Measurements from ENCODE around the gene BRSK2.
"Not testable (repeated sequence)": the region's sequence is repeated elsewhere in the genome, so short reads cannot be mapped to it uniquely, and the experiment has no call there.

The BRSK2 gene

GRCh38 chr11:1389932-1390568 is at the start of gene BRSK2:
TSS of gene BRSK2 (plus strand) at chr11:1389934. CDS start at chr11:1390285, 351 bp downstream.
- DNase-seq (ENCODE audit: low read depth): no peak
- TF ChIP-seq, protein P1, sequence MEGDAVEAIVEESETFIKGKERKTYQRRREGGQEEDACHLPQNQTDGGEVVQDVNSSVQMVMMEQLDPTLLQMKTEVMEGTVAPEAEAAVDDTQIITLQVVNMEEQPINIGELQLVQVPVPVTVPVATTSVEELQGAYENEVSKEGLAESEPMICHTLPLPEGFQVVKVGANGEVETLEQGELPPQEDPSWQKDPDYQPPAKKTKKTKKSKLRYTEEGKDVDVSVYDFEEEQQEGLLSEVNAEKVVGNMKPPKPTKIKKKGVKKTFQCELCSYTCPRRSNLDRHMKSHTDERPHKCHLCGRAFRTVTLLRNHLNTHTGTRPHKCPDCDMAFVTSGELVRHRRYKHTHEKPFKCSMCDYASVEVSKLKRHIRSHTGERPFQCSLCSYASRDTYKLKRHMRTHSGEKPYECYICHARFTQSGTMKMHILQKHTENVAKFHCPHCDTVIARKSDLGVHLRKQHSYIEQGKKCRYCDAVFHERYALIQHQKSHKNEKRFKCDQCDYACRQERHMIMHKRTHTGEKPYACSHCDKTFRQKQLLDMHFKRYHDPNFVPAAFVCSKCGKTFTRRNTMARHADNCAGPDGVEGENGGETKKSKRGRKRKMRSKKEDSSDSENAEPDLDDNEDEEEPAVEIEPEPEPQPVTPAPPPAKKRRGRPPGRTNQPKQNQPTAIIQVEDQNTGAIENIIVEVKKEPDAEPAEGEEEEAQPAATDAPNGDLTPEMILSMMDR (IDR thresholded peaks at IDR 0.05; ENCODE audit: insufficient read depth, low read depth, low read length, missing control alignments): no peak
- H3K4me3 ChIP-seq (ENCODE audit: low read length): peak within 1 kb of the TSS; percentile 37

- no peak for DNase-seq (ENCODE audit: low read depth)
- TF ChIP-seq, protein P1 (IDR thresholded peaks at IDR 0.05; ENCODE audit: insufficient read depth, low read depth, low read length, missing control alignments): no peak
- H3K4me3 ChIP-seq (ENCODE audit: low read length): no peak overlapping the region
Observed at GRCh38 chr11:1340111-1340510, 49.6 kb upstream of the BRSK2 start.

DNA sequence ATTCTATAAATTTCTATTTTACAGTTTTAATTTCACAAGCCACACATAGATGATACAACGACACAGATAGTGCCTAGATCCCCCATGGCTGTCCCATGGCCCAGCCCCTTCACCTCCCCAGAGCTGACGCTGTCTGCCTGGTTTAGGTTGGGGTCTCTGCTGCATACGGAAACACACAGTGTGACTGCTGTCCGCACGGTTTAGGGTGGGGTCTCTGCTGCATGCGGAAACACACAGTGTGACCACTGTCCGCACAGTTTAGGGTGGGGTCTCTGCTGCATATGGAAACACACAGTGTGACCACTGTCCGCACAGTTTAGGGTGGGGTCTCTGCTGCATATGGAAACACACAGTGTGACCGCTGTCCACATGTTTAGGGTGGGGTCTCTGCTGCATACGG is 48.5 kb upstream of the BRSK2 start:
- not testable (repeated sequence) for H3K4me3 ChIP-seq (ENCODE audit: low read length); DNase-seq (ENCODE audit: low read depth)

DNA sequence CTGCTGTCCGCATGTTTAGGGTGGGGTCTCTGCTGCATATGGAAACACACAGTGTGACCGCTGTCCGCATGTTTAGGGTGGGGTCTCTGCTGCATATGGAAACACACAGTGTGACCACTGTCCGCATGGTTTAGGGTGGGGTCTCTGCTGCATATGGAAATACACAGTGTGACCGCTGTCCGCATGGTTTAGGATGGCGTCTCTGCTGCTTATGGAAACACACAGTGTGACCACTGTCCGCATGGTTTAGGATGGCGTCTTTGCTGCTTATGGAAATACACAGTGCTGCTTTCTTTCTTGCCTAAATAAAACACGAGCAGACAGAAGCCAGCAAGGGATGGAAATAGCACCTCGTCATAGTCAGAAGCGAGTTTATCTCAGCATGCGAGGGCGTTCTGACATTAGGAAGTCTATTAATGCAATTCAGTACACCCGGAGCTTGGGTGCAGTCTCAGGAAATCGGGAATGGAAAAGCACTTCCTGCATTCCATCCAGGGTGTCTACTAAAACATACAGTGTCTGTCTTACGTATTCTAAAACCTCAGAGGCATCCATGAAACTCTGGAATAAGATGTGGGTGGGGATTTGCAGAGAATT is 47.7 kb upstream of the BRSK2 start:
- DNase-seq (ENCODE audit: low read depth): no peak
- no peak overlapping the region for H3K4me3 ChIP-seq (ENCODE audit: low read length)
- TF ChIP-seq, protein P1 (IDR thresholded peaks at IDR 0.05; ENCODE audit: insufficient read depth, low read depth, low read length, missing control alignments): no peak

DNA sequence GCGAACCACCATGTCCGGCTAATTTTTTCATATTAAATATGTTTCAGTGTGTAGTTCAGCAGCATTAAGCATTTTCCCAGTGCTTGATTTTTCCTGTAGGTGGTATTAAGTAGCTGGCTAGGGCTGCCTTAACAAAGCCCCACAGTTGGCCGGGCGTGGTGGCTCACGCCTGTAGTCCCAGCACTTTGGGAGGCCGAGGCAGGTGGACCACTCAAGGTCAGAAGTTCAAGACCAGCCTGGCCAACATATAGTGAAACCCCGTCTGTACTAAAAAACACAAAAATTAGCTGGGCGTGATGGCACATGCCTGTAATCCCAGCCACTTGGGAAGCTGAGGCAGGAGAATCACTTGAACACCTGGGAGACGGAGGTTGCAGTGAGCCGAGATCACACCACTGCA is 46.8 kb upstream of the BRSK2 start:
- TF ChIP-seq, protein P1 (IDR thresholded peaks at IDR 0.05; ENCODE audit: insufficient read depth, low read depth, low read length, missing control alignments): no peak
- H3K4me3 ChIP-seq (ENCODE audit: low read length): no peak overlapping the region
- no peak for DNase-seq (ENCODE audit: low read depth)

DNA sequence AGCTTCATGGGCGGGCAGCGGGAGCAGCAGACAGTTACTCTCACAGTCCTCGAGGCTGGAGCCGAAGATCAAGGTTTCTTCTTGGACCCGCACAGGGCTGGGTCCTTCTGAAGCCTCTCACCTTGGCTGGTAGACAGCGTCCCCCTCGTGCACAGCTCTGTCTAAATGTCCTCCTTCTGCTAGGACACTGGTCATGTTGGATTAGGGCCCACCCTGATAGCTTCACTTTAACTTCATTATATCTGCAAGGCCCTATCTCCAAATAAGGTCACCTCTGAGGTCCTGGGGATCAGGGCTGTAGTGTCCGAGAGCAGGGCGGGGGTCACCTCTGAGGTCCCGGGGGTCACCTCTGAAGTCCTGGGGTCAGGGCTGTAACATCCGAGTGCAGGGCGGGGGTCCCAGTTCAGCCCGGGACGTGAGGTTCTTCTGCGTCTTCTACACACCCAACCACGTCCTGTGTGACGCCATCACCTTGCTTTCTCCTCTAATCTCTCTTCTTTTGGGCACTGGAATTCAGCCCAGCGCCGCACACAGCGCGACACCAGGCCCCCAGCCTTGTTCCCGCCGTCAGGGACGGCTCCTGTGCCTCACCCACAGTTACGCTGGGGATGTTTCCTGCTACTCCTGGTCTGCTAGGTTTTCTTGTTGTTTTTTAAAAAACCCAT is 46.2 kb upstream of the BRSK2 start:
- DNase-seq (ENCODE audit: low read depth): no peak

GRCh38 chr11:1344056-1344635 is 45.6 kb upstream of the BRSK2 start:
- no peak for DNase-seq (ENCODE audit: low read depth)
- TF ChIP-seq, protein P1 (IDR thresholded peaks at IDR 0.05; ENCODE audit: insufficient read depth, low read depth, low read length, missing control alignments): no peak
- H3K4me3 ChIP-seq (ENCODE audit: low read length): no peak overlapping the region

More for the DNA sequence above, 46.2 kb upstream of the BRSK2 start:
- no peak overlapping the region for H3K4me3 ChIP-seq (ENCODE audit: low read length)
- TF ChIP-seq, protein P1 (IDR thresholded peaks at IDR 0.05; ENCODE audit: insufficient read depth, low read depth, low read length, missing control alignments): no peak

Data from epithelial cell of esophagus (primary cell).